HG03139 (cell line): ENCODE results near the gene RUVBL1.

Source experiments
- ATAC-seq: cut with Tn5 transposase; IDR thresholded peaks from one replicate; pipeline ENCODE4 v1.9.1; 2021; ENCODE audit not compliant: unreplicated experiment

Gene RUVBL1

DNA sequence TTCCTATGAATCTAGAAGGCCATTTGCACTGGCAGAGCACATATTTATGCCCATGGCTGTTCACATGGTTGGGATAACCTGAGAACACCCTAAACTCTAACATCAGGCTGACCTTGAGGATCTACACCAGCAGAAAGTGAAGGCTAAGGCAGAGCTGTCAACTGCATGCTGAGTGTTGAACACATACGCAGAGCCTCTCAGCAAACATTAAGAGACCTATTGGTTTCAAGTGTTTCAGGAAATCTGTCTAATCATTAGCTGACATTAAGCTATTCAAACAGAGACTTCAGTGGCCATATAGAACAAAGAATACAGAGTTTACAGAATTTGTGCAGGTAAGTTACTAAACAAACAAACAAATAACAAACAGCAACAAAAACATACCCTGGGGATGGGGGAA, 87.5 kb downstream of the RUVBL1 start:
- no peak for ATAC-seq

GRCh38 chr3:128033102-128033501, 90.5 kb downstream of the RUVBL1 start:
- no peak for ATAC-seq
